GM12878 (cell line): ENCODE results near the gene ATP12A. TPM values are rescaled to one million over a fixed set of nuclear protein-coding genes. Genes with fewer than 3 reads are reported as not detected.

Source experiments
- ATAC-seq: fragments of 200-7000 bp; cut with Tn5 transposase; 3 replicates; pipeline ENCODE4 v1.9.1; 2020; ENCODE audit warnings: mild to moderate bottlenecking, moderate library complexity
- BruUV-seq: library from RNA; stranded (reverse); fragments of 400-500 nt; replicated peaks from 2 replicates; lab custom pipeline; 2021; lab: Mats Ljungman, UMichigan
- CTCF ChIA-PET: fragments of 300-600 bp; sonication (Branson Sonifier 250); formaldehyde crosslinking; extraction: SDS; loops from one replicate; lab custom pipeline; 2021; ENCODE audit warnings: inconsistent platforms; lab: Yijun Ruan, JAX
- POLR2A ChIA-PET: fragments of 350-600 bp; formaldehyde crosslinking; extraction: SDS; loops from one replicate; lab custom pipeline; 2021; ENCODE audit warnings: inconsistent platforms; lab: Charles Lee
- RAD21 ChIA-PET: fragments of 300-600 bp; sonication (Branson Sonifier 250); formaldehyde crosslinking; loops from one replicate; lab custom pipeline; 2023; ENCODE audit warnings: antibody characterized with exemption; ENCODE audit not compliant: unreplicated experiment; lab: Charles Lee
- SMC1A ChIA-PET: fragments of 300-600 bp; sonication (Branson Sonifier 250); formaldehyde crosslinking; loops from one replicate; lab custom pipeline; 2023; ENCODE audit not compliant: unreplicated experiment, uncharacterized antibody; lab: Charles Lee
- DNase-seq: peaks from one replicate; pipeline ENCODE4 v3.0.0-alpha.2; 2011; ENCODE audit warnings: low read depth, low spot score
- FAIRE-seq: peaks from 3 replicates; lab custom pipeline; 2011; peaks lifted over from hg19 to GRCh38; lab: Jason Lieb, UNC
- H2AFZ ChIP-seq: 2 replicates; pipeline ENCODE4 v1.6.0; 2011; ENCODE audit warnings: low read depth, low read length, control low read depth; ENCODE audit not compliant: control insufficient read depth
- H3K27ac ChIP-seq: 2 replicates; pipeline ENCODE4 v1.5.1; 2011; ENCODE audit warnings: control low read depth; ENCODE audit not compliant: control insufficient read depth, insufficient read depth
- H3K27me3 ChIP-seq, 2 experiments: replicated peaks in 1 of 2; 2 replicates each; pipeline versions ENCODE4 v1.6.0 to v1.6.1; 2011; ENCODE audit warnings: low read length in 1 of 2; ENCODE audit not compliant: control insufficient read depth in 2 of 2, insufficient read depth in 2 of 2
- H3K36me3 ChIP-seq, 2 experiments: 2 replicates each; pipeline ENCODE4 v1.5.1; 2011; ENCODE audit warnings: low read length in 1 of 2; ENCODE audit not compliant: control insufficient read depth in 2 of 2, insufficient read depth in 2 of 2
- H3K4me1 ChIP-seq: 2 replicates; pipeline ENCODE4 v1.6.1; 2011; ENCODE audit warnings: mild to moderate bottlenecking, low read length, moderate library complexity, mixed read lengths; ENCODE audit not compliant: control insufficient read depth, insufficient read depth
- H3K4me2 ChIP-seq: 2 replicates; pipeline ENCODE4 v1.6.0; 2011; ENCODE audit warnings: control low read depth; ENCODE audit not compliant: control insufficient read depth, insufficient read depth
- H3K4me3 ChIP-seq: fragments of 200-600 bp; sonication (generic); 2 replicates; pipeline ENCODE4 v1.5.1; 2016
- H3K79me2 ChIP-seq: 2 replicates; pipeline ENCODE4 v1.6.0; 2011; ENCODE audit warnings: low read length; ENCODE audit not compliant: control insufficient read depth, insufficient read depth
- H3K9ac ChIP-seq: 2 replicates; pipeline ENCODE4 v1.8.0; 2011; ENCODE audit warnings: low read length, control low read depth, mixed read lengths; ENCODE audit not compliant: control insufficient read depth, insufficient read depth
- H3K9me3 ChIP-seq: replicated peaks from 3 replicates; pipeline ENCODE4 v1.5.1; 2011; ENCODE audit warnings: mild to moderate bottlenecking, low read length; ENCODE audit not compliant: control insufficient read depth, insufficient read depth
- H4K20me1 ChIP-seq: 2 replicates; pipeline ENCODE4 v1.6.0; 2011; ENCODE audit not compliant: control insufficient read depth, insufficient read depth
- BMI1 ChIP-seq: fragments of 450-650 bp; IDR thresholded peaks from 2 replicates; pipeline ENCODE4 v1.6.1; 2016; ENCODE audit warnings: mild to moderate bottlenecking, moderate library complexity, borderline replicate concordance
- E2F8 ChIP-seq: fragments of 450-650 bp; IDR thresholded peaks from 2 replicates; pipeline ENCODE4 v1.6.1; 2018; ENCODE audit warnings: mild to moderate bottlenecking, low read depth, moderate library complexity; ENCODE audit not compliant: partially characterized antibody
- EED ChIP-seq: sonication (generic); IDR thresholded peaks from 2 replicates; pipeline ENCODE4 v1.6.1; 2016; ENCODE audit warnings: antibody characterized with exemption, low read depth
- FOS ChIP-seq: IDR thresholded peaks from 3 replicates; pipeline ENCODE4 v1.6.1; 2011; ENCODE audit warnings: borderline replicate concordance; ENCODE audit not compliant: insufficient read length; ENCODE audit errors: extremely low read depth
- NBN ChIP-seq: fragments of 450-650 bp; IDR thresholded peaks from 2 replicates; pipeline ENCODE4 v1.6.1; 2016
- PKNOX1 ChIP-seq: fragments of 450-650 bp; IDR thresholded peaks from 2 replicates; pipeline ENCODE4 v1.6.1; 2016; ENCODE audit warnings: mild to moderate bottlenecking
- RAD21 ChIP-seq: IDR thresholded peaks from 2 replicates; pipeline ENCODE4 v1.6.1; 2011; ENCODE audit warnings: mild to moderate bottlenecking, low read depth, low read length, moderate library complexity; ENCODE audit not compliant: insufficient read depth
- SMARCA5 ChIP-seq: fragments of 450-650 bp; IDR thresholded peaks from 2 replicates; pipeline ENCODE4 v1.6.1; 2017; ENCODE audit warnings: mild to moderate bottlenecking
- USF2 ChIP-seq: IDR thresholded peaks from 2 replicates; pipeline ENCODE4 v1.6.1; 2011; ENCODE audit warnings: low read depth, low read length, improper control_type of control experiment, borderline replicate concordance
- YBX1 ChIP-seq: fragments of 450-650 bp; IDR thresholded peaks from 2 replicates; pipeline ENCODE4 v1.6.1; 2016; ENCODE audit warnings: antibody characterized with exemption
- ZBTB33 ChIP-seq: fragments of 450-650 bp; IDR thresholded peaks from 2 replicates; pipeline ENCODE4 v1.6.1; 2017; ENCODE audit warnings: mild to moderate bottlenecking
- ZBTB4 ChIP-seq: fragments of 450-650 bp; formaldehyde crosslinking; IDR thresholded peaks from 2 replicates; pipeline ENCODE4 v1.4.0; 2022; ENCODE audit warnings: mild to moderate bottlenecking, moderate library complexity
- ZNF217 ChIP-seq: fragments of 450-650 bp; IDR thresholded peaks from 2 replicates; pipeline ENCODE4 v1.6.1; 2017; ENCODE audit warnings: antibody characterized with exemption, mild to moderate bottlenecking
- ZNF622 ChIP-seq: fragments of 450-650 bp; IDR thresholded peaks from 2 replicates; pipeline ENCODE4 v1.6.1; 2017; ENCODE audit warnings: mild to moderate bottlenecking, inconsistent platforms
- WGBS: methylation state at CpG from one replicate; pipeline ENCODE4 v1.1.6; 2016; ENCODE audit warnings: low lambda C conversion rate; ENCODE audit not compliant: insufficient replicate concordance, insufficient coverage; ENCODE audit errors: missing lambda C conversion rate; 5-methylcytosine and 5-hydroxymethylcytosine counted together
- in situ Hi-C: fragments of 300-500 bp; cut with MboI; formaldehyde crosslinking; loops from 9 replicates; pipeline ENCODE4 v1.14.3; 2018; ENCODE audit warnings: mixed read lengths
- intact Hi-C: fragments of 100-400 bp; cut with micrococcal nuclease; formaldehyde crosslinking; loops from one replicate; pipeline ENCODE4 v1.14.2; 2022; ENCODE audit not compliant: unreplicated experiment
- polyA plus RNA-seq, 11 experiments: library from polyadenylated mRNA; depleted of rRNA in 4 of 11; unstranded in 6 of 11; stranded (reverse) in 5 of 11; fragments of >200 nt; fragmentation: Nextera tagmentation in 4 of 11; fragmentation: Illumina TruSeq in 1 of 11; extraction: Ambion mirVana in 4 of 11; extraction: Trizol in 1 of 11; gene quantifications; 1 replicate in 1 of 11; 2 replicates in 10 of 11; pipeline versions ENCODE4 v1.2.1 to v1.2.3, GENCODE V29; 2011 to 2016; ENCODE audit warnings: inconsistent platforms in 2 of 11, missing spikeins in 2 of 11, low read depth in 1 of 11
- total RNA-seq, 4 experiments: library from RNA; depleted of rRNA in 3 of 4; stranded (reverse); fragments of >200 nt in 3 of 4; fragmentation: Illumina TruSeq in 1 of 4; extraction: Trizol in 1 of 4; gene quantifications; 2 replicates each; pipeline versions ENCODE4 v1.2.1 to v1.2.3, GENCODE V29; 2013 to 2021

The ATP12A gene
- total and polyA plus RNA-seq, 10 of the 15 experiments (the other 5 are each of a cell fraction or from before 2014, with no cell fraction given), result 0.02 to 0.08 (median 0.04) TPM; not detected in 6

GRCh38 chr13:24680921-24681604 lies 855 bp downstream of the ATP12A start:
- no peaks in the 10 kb centered on the region for H4K20me1 ChIP-seq
- no peak overlapping the region for H3K9ac ChIP-seq
- H2AFZ ChIP-seq, result no peak overlapping the region
- intact Hi-C loops, result no loop called here
- DNase-seq (no peak), FAIRE-seq (no peak), ATAC-seq (no peak)
- H3K27me3 ChIP-seq, result peaks cover 3 to 4% of the 10 kb centered on the region in 2 experiments; a peak in 3 of 4 replicates
- ChIA-PET SMC1A (no interaction called here), POLR2A (no interaction called here), RAD21 (interaction anchor here (0.6 to 1.5 kb wide), 2 partner anchors 9 to 112 kb away, joined by 3 read pairs; no protein-coding TSS in a partner anchor), CTCF (interaction anchor here (2.4 to 2.6 kb wide), 2 partner anchors 44 to 46 kb away, joined by 6 to 9 read pairs; no protein-coding TSS in a partner anchor)
- H3K36me3 ChIP-seq, result no peaks in the 10 kb centered on the region
- H3K9me3 ChIP-seq, result no peaks in the 10 kb centered on the region
- H3K79me2 ChIP-seq, result no peaks in the 10 kb centered on the region
- 43% methylated on average over 23 of the region's 29 CpGs for WGBS
- H3K4me1 ChIP-seq, result peaks cover 23% of the 10 kb centered on the region
- no TSS peak for BruUV-seq
- in situ Hi-C loops, result no loop called here
- H3K4me2 ChIP-seq, result no peak overlapping the region; the same call in 1 of the 2 replicates
- no peak overlapping the region for H3K27ac ChIP-seq
- no peak overlapping the region for H3K4me3 ChIP-seq
- no peak for TF ChIP-seq NBN
- no peak for TF ChIP-seq ZBTB33
- TF ChIP-seq YBX1, result no peak
- TF ChIP-seq USF2, result no peak
- TF ChIP-seq EED, result no peak
- no peak for TF ChIP-seq BMI1
- TF ChIP-seq ZBTB4, result no peak
- no peak for TF ChIP-seq RAD21
- no peak for TF ChIP-seq ZNF217
- no peak for TF ChIP-seq SMARCA5
- TF ChIP-seq FOS, result no peak
- no peak for TF ChIP-seq E2F8
- TF ChIP-seq ZNF622, result no peak
- no peak for TF ChIP-seq PKNOX1
